ENCODE measurements around the gene LINGO4.

GRCh38 chr1:151841141-151841540 is 35.9 kb upstream of the LINGO4 start:
- TF ChIP-seq CTCF (IDR thresholded peaks at IDR 0.05; ENCODE audit: borderline replicate concordance, extremely low read depth, low read length, poor library complexity, severe bottlenecking) (no peak), EZH2 (IDR thresholded peaks at IDR 0.05; ENCODE audit: borderline replicate concordance, low read depth, low read length, severe bottlenecking) (no peak)

All from DND-41 (cell line).